ENCODE results near the gene CCDC7. TPM values are rescaled to one million over a fixed set of nuclear protein-coding genes. Genes with fewer than 3 reads are reported as not detected.

Gene CCDC7
- total and polyA plus RNA-seq, 2 experiments from 2014 or later = 0.83 to 1.6 TPM

DNA sequence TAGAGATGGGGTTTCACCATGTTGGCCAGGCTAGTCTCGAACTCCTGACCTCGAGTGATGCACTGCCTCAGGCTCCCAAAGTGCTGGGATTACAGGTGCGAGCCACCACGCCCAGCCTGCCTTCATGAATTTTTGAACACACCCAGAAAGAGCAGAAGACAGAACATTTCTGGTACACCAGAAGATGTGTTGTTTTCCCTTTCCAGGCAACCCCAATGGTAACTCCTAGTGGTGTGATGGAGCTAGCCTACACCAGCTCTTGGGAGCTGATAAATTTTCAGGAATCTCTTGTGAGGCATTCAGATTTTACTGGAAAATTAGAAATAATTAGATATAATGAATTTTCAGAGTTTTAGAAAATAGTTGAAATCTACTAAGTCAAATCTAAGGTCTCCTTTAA lies 904 bp upstream of the CCDC7 start:
- H3K4me1 ChIP-seq (ENCODE audit: insufficient read depth) = peaks cover 7% of the 10 kb centered on the region; the same call in 1 of the 2 replicates
- Mint-ChIP-seq H3K4me1 (peaks cover 6% of the 10 kb centered on the region; the same call in 1 of the 3 replicates), H3K36me3 (ENCODE audit: low read depth) (no peaks in the 10 kb centered on the region), H3K4me3 (peak overlapping the region; percentile 91), H3K9me3 (no peaks in the 10 kb centered on the region), H3K27me3 (ENCODE audit: insufficient read depth, low read depth, poor library complexity) (no peaks in the 10 kb centered on the region), H3K27ac (no peak overlapping the region)
- H3K4me3 ChIP-seq = no peak overlapping the region
- ATAC-seq (no peak), DNase-seq (ENCODE audit: low spot score) (no peak)
- no peak overlapping the region for H2AFZ ChIP-seq
- H3K4me2 ChIP-seq = no peak overlapping the region
- H3K36me3 ChIP-seq (ENCODE audit: insufficient read depth) = no peaks in the 10 kb centered on the region
- H4K20me1 ChIP-seq (replicated peaks; ENCODE audit: insufficient read depth) = no peaks in the 10 kb centered on the region
- no peak for TF ChIP-seq CREB1 (CRISPR knock-in tag; IDR thresholded peaks at IDR 0.05; ENCODE audit: low read depth)
- TF ChIP-seq JUNB (IDR thresholded peaks at IDR 0.05; ENCODE audit: unreplicated experiment) = no peak
- TF ChIP-seq ETS1 (IDR thresholded peaks at IDR 0.05) = no peak
- TF ChIP-seq STAT1 (IDR thresholded peaks at IDR 0.05; ENCODE audit: unreplicated experiment) = no peak
- TF ChIP-seq, protein P1, sequence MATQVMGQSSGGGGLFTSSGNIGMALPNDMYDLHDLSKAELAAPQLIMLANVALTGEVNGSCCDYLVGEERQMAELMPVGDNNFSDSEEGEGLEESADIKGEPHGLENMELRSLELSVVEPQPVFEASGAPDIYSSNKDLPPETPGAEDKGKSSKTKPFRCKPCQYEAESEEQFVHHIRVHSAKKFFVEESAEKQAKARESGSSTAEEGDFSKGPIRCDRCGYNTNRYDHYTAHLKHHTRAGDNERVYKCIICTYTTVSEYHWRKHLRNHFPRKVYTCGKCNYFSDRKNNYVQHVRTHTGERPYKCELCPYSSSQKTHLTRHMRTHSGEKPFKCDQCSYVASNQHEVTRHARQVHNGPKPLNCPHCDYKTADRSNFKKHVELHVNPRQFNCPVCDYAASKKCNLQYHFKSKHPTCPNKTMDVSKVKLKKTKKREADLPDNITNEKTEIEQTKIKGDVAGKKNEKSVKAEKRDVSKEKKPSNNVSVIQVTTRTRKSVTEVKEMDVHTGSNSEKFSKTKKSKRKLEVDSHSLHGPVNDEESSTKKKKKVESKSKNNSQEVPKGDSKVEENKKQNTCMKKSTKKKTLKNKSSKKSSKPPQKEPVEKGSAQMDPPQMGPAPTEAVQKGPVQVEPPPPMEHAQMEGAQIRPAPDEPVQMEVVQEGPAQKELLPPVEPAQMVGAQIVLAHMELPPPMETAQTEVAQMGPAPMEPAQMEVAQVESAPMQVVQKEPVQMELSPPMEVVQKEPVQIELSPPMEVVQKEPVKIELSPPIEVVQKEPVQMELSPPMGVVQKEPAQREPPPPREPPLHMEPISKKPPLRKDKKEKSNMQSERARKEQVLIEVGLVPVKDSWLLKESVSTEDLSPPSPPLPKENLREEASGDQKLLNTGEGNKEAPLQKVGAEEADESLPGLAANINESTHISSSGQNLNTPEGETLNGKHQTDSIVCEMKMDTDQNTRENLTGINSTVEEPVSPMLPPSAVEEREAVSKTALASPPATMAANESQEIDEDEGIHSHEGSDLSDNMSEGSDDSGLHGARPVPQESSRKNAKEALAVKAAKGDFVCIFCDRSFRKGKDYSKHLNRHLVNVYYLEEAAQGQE (IDR thresholded peaks at IDR 0.05; ENCODE audit: unreplicated experiment) = no peak
- TF ChIP-seq EZH2 (IDR thresholded peaks at IDR 0.05; ENCODE audit: low read depth, unreplicated experiment) = no peak
- no peak for TF ChIP-seq ZNF114 (CRISPR knock-in tag; IDR thresholded peaks at IDR 0.05)
- no peak for TF ChIP-seq POLR2AphosphoS5 (IDR thresholded peaks at IDR 0.05; ENCODE audit: low read depth)
- no peak for TF ChIP-seq EZH2phosphoT487 (IDR thresholded peaks at IDR 0.05; ENCODE audit: unreplicated experiment)
- H3K27ac ChIP-seq (ENCODE audit: low read depth) = no peak overlapping the region
- no peaks in the 10 kb centered on the region for H3F3A ChIP-seq (replicated peaks; ENCODE audit: low read depth)
- H3K27me3 ChIP-seq (ENCODE audit: insufficient read depth) = no peaks in the 10 kb centered on the region
- no peaks in the 10 kb centered on the region for H3K79me2 ChIP-seq (replicated peaks; ENCODE audit: insufficient read depth)
- no peaks in the 10 kb centered on the region for H3K9me2 ChIP-seq (ENCODE audit: insufficient read depth)

DNA sequence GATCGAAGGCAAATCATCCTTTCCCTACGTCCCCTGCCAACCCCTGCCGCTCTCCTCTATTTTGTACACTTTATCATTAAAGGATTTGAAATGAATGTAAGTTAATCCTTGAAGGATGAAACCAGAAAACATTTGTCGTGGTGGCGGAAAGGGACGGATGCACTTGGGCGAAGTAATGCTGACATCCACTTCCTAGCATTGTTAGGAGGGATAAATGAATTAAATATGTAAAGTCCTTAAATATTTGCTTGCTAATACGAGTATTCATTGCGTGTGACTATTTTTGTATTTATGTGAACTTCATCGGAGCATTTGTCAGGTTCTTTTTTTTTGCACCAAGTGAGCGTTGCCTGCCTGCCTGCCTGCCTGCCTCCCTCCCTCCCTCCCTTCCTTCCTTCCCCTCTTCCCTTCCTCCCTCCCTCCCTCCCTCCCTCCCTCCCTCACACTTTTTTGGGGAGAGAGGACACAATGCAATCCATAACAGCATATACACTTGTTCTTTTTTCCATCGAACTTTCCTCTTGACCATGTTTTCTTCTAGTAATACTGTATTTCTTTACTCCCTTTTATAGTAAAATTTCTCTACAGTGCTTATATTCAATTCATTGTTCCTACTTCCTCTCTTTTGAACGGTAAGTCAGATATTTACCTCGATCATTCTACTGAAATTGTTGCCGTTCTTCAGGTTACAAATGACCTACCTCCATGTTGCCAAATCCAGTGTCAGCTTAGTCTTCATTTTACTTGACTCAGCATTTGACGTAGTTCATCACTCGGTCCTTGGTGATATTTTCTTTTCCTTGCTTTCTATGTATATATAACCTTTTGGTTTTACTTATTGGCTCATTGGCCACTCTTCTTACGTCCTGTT lies 831 bp downstream of the CCDC7 start:
- H2AFZ ChIP-seq = peak overlapping the region; percentile 80
- H3K27ac ChIP-seq (ENCODE audit: low read depth) = peak overlapping the region; percentile 90
- no peaks in the 10 kb centered on the region for H3K9me3 Mint-ChIP-seq
- no peaks in the 10 kb centered on the region for H3K27me3 Mint-ChIP-seq (ENCODE audit: insufficient read depth, low read depth, poor library complexity)
- H3K36me3 Mint-ChIP-seq (ENCODE audit: low read depth) = no peaks in the 10 kb centered on the region
- peaks cover 6% of the 10 kb centered on the region; the same call in 1 of the 3 replicates for H3K4me1 Mint-ChIP-seq
- H3K27me3 ChIP-seq (ENCODE audit: insufficient read depth) = no peaks in the 10 kb centered on the region
- H3K79me2 ChIP-seq (replicated peaks; ENCODE audit: insufficient read depth) = no peaks in the 10 kb centered on the region
- peak; percentile 42 for ATAC-seq
- peak; percentile 27 for DNase-seq (ENCODE audit: low spot score)
- H3K4me3 Mint-ChIP-seq = peak overlapping the region; percentile 91
- no peaks in the 10 kb centered on the region for H3F3A ChIP-seq (replicated peaks; ENCODE audit: low read depth)
- H3K36me3 ChIP-seq (ENCODE audit: insufficient read depth) = no peaks in the 10 kb centered on the region
- peak overlapping the region; percentile 70 for H3K4me3 ChIP-seq
- H4K20me1 ChIP-seq (replicated peaks; ENCODE audit: insufficient read depth) = no peaks in the 10 kb centered on the region
- H3K4me2 ChIP-seq = peak overlapping the region; percentile 82
- H3K4me1 ChIP-seq (ENCODE audit: insufficient read depth) = peaks cover 7% of the 10 kb centered on the region; the same call in 1 of the 2 replicates
- H3K9me2 ChIP-seq (ENCODE audit: insufficient read depth) = no peaks in the 10 kb centered on the region
- peak overlapping the region; percentile 83; the same call in 1 of the 2 replicates for H3K27ac Mint-ChIP-seq
- TF ChIP-seq, protein P2, sequence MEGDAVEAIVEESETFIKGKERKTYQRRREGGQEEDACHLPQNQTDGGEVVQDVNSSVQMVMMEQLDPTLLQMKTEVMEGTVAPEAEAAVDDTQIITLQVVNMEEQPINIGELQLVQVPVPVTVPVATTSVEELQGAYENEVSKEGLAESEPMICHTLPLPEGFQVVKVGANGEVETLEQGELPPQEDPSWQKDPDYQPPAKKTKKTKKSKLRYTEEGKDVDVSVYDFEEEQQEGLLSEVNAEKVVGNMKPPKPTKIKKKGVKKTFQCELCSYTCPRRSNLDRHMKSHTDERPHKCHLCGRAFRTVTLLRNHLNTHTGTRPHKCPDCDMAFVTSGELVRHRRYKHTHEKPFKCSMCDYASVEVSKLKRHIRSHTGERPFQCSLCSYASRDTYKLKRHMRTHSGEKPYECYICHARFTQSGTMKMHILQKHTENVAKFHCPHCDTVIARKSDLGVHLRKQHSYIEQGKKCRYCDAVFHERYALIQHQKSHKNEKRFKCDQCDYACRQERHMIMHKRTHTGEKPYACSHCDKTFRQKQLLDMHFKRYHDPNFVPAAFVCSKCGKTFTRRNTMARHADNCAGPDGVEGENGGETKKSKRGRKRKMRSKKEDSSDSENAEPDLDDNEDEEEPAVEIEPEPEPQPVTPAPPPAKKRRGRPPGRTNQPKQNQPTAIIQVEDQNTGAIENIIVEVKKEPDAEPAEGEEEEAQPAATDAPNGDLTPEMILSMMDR (conservative IDR thresholded peaks at IDR 0.05; ENCODE audit: low read depth in 2 of 2) = no peak
- TF ChIP-seq EZH2phosphoT487 (IDR thresholded peaks at IDR 0.05; ENCODE audit: unreplicated experiment) (no peak), POLR2AphosphoS5 (IDR thresholded peaks at IDR 0.05; ENCODE audit: low read depth) (no peak), ZNF114 (CRISPR knock-in tag; IDR thresholded peaks at IDR 0.05) (no peak), ZNF331 (CRISPR knock-in tag; IDR thresholded peaks at IDR 0.05; ENCODE audit: low read depth) (no peak), ETS1 (IDR thresholded peaks at IDR 0.05) (no peak; the same call in 1 of the 2 replicates)
- TF ChIP-seq, protein P1 (IDR thresholded peaks at IDR 0.05; ENCODE audit: unreplicated experiment) = no peak

All from GM23338 (cell line).